ENCODE measurements around the gene HLA-DPB1.

The HLA-DPB1 gene

DNA sequence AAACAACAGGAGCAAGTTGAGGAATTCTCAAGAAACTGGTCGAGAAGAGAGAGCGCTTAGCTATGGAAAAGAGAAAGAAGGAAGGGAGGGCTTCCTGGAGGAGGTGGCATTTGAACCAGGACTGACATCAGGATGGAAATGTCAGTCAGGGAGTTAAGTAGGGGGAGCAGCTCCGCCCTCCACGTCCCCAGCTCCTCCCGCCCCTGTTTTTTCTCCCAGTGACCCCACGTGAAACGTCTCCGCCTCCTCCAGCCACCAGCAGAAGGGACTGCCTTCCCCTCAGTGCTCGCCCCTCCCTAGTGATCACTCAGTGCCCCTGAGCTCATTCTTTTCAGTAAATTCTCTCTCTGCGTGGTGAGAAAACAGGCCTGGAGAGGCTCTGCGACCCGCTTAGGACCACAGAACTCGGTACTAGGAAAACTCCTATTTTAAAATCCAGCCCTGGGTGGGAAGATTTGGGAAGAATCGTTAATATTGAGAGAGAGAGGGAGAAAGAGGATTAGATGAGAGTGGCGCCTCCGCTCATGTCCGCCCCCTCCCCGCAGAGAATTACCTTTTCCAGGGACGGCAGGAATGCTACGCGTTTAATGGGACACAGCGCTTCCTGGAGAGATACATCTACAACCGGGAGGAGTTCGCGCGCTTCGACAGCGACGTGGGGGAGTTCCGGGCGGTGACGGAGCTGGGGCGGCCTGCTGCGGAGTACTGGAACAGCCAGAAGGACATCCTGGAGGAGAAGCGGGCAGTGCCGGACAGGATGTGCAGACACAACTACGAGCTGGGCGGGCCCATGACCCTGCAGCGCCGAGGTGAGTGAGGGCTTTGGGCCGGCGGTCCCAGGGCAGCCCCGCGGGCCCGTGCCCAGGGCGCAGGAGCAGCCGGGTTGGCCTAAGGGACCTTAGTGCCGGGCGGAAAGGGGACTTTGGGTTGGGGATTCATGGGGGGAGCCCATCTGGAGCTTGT lies 4.6 kb downstream of the HLA-DPB1 start:
- ChIA-PET CTCF (interaction anchor here (0.8 to 7.5 kb wide), 9 partner anchors 9 to 195 kb away, joined by 3 to 61 read pairs (median 3); no protein-coding TSS in a partner anchor), POLR2A (interaction anchor here (1.3 kb wide), 1 partner anchor 109 kb away, joined by 3 read pairs; no protein-coding TSS in a partner anchor)
- H3K4me3 ChIP-seq (ENCODE audit: low read depth, low read length) = peak overlapping the region; percentile 56
- TF ChIP-seq, protein P1, sequence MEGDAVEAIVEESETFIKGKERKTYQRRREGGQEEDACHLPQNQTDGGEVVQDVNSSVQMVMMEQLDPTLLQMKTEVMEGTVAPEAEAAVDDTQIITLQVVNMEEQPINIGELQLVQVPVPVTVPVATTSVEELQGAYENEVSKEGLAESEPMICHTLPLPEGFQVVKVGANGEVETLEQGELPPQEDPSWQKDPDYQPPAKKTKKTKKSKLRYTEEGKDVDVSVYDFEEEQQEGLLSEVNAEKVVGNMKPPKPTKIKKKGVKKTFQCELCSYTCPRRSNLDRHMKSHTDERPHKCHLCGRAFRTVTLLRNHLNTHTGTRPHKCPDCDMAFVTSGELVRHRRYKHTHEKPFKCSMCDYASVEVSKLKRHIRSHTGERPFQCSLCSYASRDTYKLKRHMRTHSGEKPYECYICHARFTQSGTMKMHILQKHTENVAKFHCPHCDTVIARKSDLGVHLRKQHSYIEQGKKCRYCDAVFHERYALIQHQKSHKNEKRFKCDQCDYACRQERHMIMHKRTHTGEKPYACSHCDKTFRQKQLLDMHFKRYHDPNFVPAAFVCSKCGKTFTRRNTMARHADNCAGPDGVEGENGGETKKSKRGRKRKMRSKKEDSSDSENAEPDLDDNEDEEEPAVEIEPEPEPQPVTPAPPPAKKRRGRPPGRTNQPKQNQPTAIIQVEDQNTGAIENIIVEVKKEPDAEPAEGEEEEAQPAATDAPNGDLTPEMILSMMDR (IDR thresholded peaks at IDR 0.05; ENCODE audit: insufficient read depth, low read length, missing control alignments) = no peak
- no peak for DNase-seq (ENCODE audit: low read depth, low spot score)

DNA sequence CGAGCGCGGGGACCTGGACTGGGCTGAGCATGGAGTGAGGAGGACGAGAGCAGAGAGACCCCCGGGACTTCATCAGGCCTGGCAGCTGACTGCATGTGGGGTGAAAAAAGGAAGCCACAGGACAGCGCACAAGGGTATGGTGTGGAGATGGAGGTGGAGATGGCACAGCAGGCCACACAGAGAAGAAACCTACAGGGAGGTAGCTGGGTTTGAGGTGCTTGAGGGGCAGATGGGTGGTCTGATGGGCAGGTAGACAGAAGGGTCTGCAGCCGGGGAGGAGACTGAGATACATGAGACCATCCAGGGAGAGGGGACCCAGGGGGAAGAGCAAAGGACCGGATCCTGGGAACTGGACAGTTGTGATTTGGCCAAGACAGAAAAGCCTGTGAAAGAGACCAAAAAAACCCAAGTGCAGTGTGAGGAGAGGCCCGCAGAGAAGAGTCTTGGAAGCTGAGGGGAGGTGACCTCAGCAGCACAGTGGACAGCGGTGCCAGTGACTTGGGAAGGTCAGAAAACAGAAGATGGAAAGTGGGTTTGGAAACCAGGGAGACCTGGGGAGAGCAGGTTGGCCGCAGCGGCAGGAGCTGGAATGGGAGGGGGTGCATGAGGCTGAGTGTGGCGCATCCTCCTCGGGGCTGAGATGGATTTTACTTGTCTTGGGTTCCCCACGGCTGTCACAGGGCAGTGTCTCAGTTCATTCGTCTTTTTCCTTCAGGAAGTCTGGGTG lies 5.5 kb downstream of the HLA-DPB1 start:
- ChIA-PET CTCF (interaction anchor here (0.9 to 7.5 kb wide), 11 partner anchors 8 to 195 kb away, joined by 3 to 61 read pairs (median 5); partner anchors contain the start of gene HLA-DPA1), POLR2A (interaction anchor here (1.3 kb wide), 1 partner anchor 109 kb away, joined by 3 read pairs; no protein-coding TSS in a partner anchor)
- TF ChIP-seq, protein P1 (IDR thresholded peaks at IDR 0.05; ENCODE audit: insufficient read depth, low read length, missing control alignments) = no peak
- peak overlapping the region; percentile 56 for H3K4me3 ChIP-seq (ENCODE audit: low read depth, low read length)
- no peak for DNase-seq (ENCODE audit: low read depth, low spot score)

DNA sequence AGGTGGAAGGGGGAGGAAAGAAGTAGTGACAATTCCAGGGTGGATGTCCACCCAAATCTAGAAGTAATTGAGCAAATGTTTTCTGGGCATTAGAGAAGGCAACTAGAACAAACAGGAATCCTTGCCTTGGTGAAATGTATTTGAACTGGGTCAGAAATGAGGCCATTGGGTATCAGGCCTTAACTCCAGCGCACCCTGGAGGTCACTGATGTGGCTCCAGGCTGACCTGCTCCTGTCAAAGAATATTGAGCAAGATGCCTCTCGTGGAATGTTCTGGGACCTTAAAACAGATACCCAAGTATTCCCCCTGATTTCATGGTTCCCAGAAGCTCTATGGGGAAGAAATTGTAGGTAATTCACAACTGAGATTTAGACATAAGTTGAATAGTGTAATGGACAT lies 6.9 kb downstream of the HLA-DPB1 start:
- ChIA-PET CTCF (interaction anchor here (0.6 to 7.5 kb wide), 16 partner anchors 8 to 149 kb away, joined by 3 to 61 read pairs (median 3); partner anchors contain the start of gene HLA-DPA1), POLR2A (no interaction called here)
- TF ChIP-seq, protein P1 (IDR thresholded peaks at IDR 0.05; ENCODE audit: insufficient read depth, low read length, missing control alignments) = peak; percentile 58
- DNase-seq (ENCODE audit: low read depth, low spot score) = no peak
- H3K4me3 ChIP-seq (ENCODE audit: low read depth, low read length) = no peak overlapping the region

DNA sequence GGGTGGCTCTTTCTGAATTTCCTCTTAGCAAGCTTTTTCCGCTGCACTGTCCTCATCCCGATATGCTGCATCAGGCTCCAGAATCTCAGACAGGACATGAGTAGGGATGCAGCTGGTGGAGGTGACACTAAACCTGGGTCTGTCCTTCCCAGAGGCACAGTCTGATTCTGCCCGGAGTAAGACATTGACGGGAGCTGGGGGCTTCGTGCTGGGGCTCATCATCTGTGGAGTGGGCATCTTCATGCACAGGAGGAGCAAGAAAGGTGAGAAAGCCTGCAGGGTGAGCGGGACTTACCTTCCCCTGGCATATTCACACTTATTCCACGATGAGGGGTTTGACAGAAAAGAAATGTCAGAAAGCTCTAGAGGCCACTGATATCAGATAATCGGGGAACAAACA lies 9.8 kb downstream of the HLA-DPB1 start:
- TF ChIP-seq, protein P1 (IDR thresholded peaks at IDR 0.05; ENCODE audit: insufficient read depth, low read length, missing control alignments) = no peak
- DNase-seq (ENCODE audit: low read depth, low spot score) = no peak
- no peak overlapping the region for H3K4me3 ChIP-seq (ENCODE audit: low read depth, low read length)
- POLR2A ChIA-PET = no interaction called here
- CTCF ChIA-PET = interaction anchor here (1.5 kb wide), 1 partner anchor 152 kb away, joined by 4 read pairs; no protein-coding TSS in a partner anchor

DNA sequence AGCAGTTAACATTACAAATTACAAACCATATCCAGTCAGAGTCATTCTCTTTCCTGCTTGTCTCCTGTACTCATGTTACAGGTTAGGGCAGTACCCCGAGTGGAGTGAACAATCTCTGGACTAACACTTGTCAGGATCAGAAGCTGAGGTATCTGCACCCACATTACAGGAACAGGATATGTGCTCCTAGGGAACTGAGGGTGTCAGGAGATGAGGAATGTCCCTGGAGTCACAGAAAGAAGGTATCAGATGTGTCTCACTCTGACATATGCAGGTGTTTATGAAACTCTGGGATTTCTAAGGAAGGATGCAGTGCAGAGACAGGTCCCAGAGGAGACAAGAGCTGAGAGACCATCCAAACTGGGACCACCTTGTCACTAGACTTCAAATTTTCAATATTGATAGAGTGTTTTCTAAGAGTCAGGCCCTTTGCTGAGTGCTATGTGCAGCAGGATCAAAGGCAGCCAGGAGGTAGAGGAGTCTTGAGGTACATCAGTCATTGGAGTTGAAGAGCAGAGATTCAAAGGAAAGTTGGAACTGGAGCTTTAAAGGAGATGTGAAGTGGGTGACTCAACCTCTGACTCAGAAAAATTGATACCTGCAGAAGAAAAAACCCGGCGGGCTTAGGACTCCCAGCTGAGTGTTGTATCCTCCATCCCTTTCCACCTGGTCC lies 12.6 kb downstream of the HLA-DPB1 start:
- TF ChIP-seq, protein P1 (IDR thresholded peaks at IDR 0.05; ENCODE audit: insufficient read depth, low read length, missing control alignments) = no peak
- H3K4me3 ChIP-seq (ENCODE audit: low read depth, low read length) = no peak overlapping the region
- ChIA-PET CTCF (interaction anchor here (0.8 to 2.0 kb wide), 4 partner anchors 8 to 74 kb away, joined by 3 to 8 read pairs (median 3); no protein-coding TSS in a partner anchor), POLR2A (no interaction called here)
- no peak for DNase-seq (ENCODE audit: low read depth, low spot score)

Measured in AG04449 (cell line).